DMS 273 treated with DMSO at 0.1 percent for 48 hours (cell line): ENCODE measurements around the gene GEMIN7.

Experiments used
- DNase-seq: peaks from one replicate; lab custom pipeline; 2025; lab: John Stamatoyannopoulos, UW

GEMIN7 gene

GRCh38 chr19:45090034-45090433, 11.0 kb downstream of the GEMIN7 start:
- no peak for DNase-seq

- DNase-seq, result no peak
Measured at GRCh38 chr19:45090606-45091005, 11.5 kb downstream of the GEMIN7 start.

GRCh38 chr19:45091031-45091923, 12.2 kb downstream of the GEMIN7 start:
- peak; percentile 96 for DNase-seq

GRCh38 chr19:45092747-45093678, 14.0 kb downstream of the GEMIN7 start, which contains the start of gene PPP1R37:
PPP1R37 (plus strand) TSS chr19:45093179; CDS start chr19:45093326, 147 bp downstream.
- DNase-seq, result peak; percentile 93

- no peak for DNase-seq
Measured at GRCh38 chr19:45094137-45094536, 15.1 kb downstream of the GEMIN7 start.

GRCh38 chr19:45094707-45095106, 15.6 kb downstream of the GEMIN7 start:
- DNase-seq, result no peak

- no peak for DNase-seq
Measured at GRCh38 chr19:45095496-45096413, 16.7 kb downstream of the GEMIN7 start.

- no peak for DNase-seq
Measured at GRCh38 chr19:45096700-45097099, 17.6 kb downstream of the GEMIN7 start.

GRCh38 chr19:45097450-45097775, 18.4 kb downstream of the GEMIN7 start:
- DNase-seq, result no peak

GRCh38 chr19:45097776-45098520, 18.9 kb downstream of the GEMIN7 start:
- DNase-seq, result no peak

- no peak for DNase-seq
Measured at GRCh38 chr19:45098521-45099466, 19.7 kb downstream of the GEMIN7 start.

- no peak for DNase-seq
Measured at GRCh38 chr19:45099467-45100191, 20.6 kb downstream of the GEMIN7 start.

- no peak for DNase-seq
Measured at GRCh38 chr19:45100201-45100600, 21.1 kb downstream of the GEMIN7 start.

- no peak for DNase-seq
Measured at GRCh38 chr19:45100846-45101252, 21.8 kb downstream of the GEMIN7 start.

- no peak for DNase-seq
Measured at GRCh38 chr19:45101806-45102205, 22.7 kb downstream of the GEMIN7 start.

GRCh38 chr19:45102481-45102880, 23.4 kb downstream of the GEMIN7 start:
- no peak for DNase-seq

GRCh38 chr19:45103156-45103507, 24.1 kb downstream of the GEMIN7 start:
- no peak for DNase-seq

GRCh38 chr19:45103508-45104319, 24.7 kb downstream of the GEMIN7 start:
- DNase-seq, result no peak
